ENCODE measurements around the gene TGFBR1.

DNA sequence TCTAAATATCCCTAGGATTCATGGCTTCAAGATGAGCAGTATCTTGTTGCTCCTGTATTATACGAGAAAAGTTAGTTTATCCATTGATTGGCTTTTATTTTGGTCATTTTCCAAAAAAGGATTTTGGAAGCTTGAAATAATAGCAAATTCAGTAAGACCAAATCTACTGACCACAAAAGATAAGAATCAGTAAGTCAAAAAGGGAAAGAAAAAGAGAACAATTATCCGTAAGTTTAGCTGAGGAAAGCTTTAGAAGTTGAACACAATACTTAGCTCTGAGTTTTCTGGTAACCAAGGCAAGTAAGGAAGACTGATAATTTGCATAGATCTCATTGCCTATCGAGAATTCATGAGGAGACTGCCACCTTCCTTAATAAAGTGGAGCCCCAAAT lies 9.1 kb downstream of the TGFBR1 start:
- TF ChIP-seq, protein P1, sequence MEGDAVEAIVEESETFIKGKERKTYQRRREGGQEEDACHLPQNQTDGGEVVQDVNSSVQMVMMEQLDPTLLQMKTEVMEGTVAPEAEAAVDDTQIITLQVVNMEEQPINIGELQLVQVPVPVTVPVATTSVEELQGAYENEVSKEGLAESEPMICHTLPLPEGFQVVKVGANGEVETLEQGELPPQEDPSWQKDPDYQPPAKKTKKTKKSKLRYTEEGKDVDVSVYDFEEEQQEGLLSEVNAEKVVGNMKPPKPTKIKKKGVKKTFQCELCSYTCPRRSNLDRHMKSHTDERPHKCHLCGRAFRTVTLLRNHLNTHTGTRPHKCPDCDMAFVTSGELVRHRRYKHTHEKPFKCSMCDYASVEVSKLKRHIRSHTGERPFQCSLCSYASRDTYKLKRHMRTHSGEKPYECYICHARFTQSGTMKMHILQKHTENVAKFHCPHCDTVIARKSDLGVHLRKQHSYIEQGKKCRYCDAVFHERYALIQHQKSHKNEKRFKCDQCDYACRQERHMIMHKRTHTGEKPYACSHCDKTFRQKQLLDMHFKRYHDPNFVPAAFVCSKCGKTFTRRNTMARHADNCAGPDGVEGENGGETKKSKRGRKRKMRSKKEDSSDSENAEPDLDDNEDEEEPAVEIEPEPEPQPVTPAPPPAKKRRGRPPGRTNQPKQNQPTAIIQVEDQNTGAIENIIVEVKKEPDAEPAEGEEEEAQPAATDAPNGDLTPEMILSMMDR (IDR thresholded peaks at IDR 0.05), result no peak
- TF ChIP-seq ZFX (IDR thresholded peaks at IDR 0.05; ENCODE audit: borderline replicate concordance), result no peak
